ENCODE measurements around the gene HMCN2.

HMCN2 gene

GRCh38 chr9:130286781-130287428 lies 21.3 kb downstream of the HMCN2 start:
- no peak overlapping the region for H3K4me3 ChIP-seq (ENCODE audit: low read length)
- DNase-seq (ENCODE audit: low read depth) = no peak
- no peak for TF ChIP-seq CTCF (conservative IDR thresholded peaks at IDR 0.05; ENCODE audit: low read depth, low read length)

GRCh38 chr9:130287736-130288135 lies 22.2 kb downstream of the HMCN2 start:
- H3K4me3 ChIP-seq (ENCODE audit: low read length) = no peak overlapping the region
- TF ChIP-seq CTCF (conservative IDR thresholded peaks at IDR 0.05; ENCODE audit: low read depth, low read length) = no peak
- no peak for DNase-seq (ENCODE audit: low read depth)

GRCh38 chr9:130288393-130288792 lies 22.8 kb downstream of the HMCN2 start:
- DNase-seq (ENCODE audit: low read depth) = no peak
- no peak for TF ChIP-seq CTCF (conservative IDR thresholded peaks at IDR 0.05; ENCODE audit: low read depth, low read length)
- no peak overlapping the region for H3K4me3 ChIP-seq (ENCODE audit: low read length)

GRCh38 chr9:130288926-130289690 lies 23.5 kb downstream of the HMCN2 start:
- TF ChIP-seq CTCF (conservative IDR thresholded peaks at IDR 0.05; ENCODE audit: low read depth, low read length) = no peak
- no peak overlapping the region for H3K4me3 ChIP-seq (ENCODE audit: low read length)
- DNase-seq (ENCODE audit: low read depth) = no peak

GRCh38 chr9:130289711-130290241 lies 24.2 kb downstream of the HMCN2 start:
- DNase-seq (ENCODE audit: low read depth) = no peak
- no peak overlapping the region for H3K4me3 ChIP-seq (ENCODE audit: low read length)
- no peak for TF ChIP-seq CTCF (conservative IDR thresholded peaks at IDR 0.05; ENCODE audit: low read depth, low read length)

- no peak for TF ChIP-seq CTCF (conservative IDR thresholded peaks at IDR 0.05; ENCODE audit: low read depth, low read length)
- H3K4me3 ChIP-seq (ENCODE audit: low read length) = no peak overlapping the region
- DNase-seq (ENCODE audit: low read depth) = no peak
Measured at GRCh38 chr9:130290291-130291181, 25.0 kb downstream of the HMCN2 start.

Measured in retinal pigment epithelial cell (primary cell).